GM19463 (cell line): ENCODE measurements around the gene LILRA5.
"Not testable (repeated sequence)": the region's sequence is repeated elsewhere in the genome, so short reads cannot be mapped to it uniquely, and the experiment has no call there.

Source experiments
- ATAC-seq: cut with Tn5 transposase; IDR thresholded peaks from one replicate; pipeline ENCODE4 v1.9.1; 2021; ENCODE audit warnings: mild to moderate bottlenecking, moderate library complexity; ENCODE audit not compliant: unreplicated experiment

The LILRA5 gene

GRCh38 chr19:54277111-54277615 lies 35.8 kb downstream of the LILRA5 start:
- ATAC-seq, result not testable (repeated sequence)

- ATAC-seq, result no peak
Measured at GRCh38 chr19:54275951-54276350, 37.0 kb downstream of the LILRA5 start.

- ATAC-seq, result not testable (repeated sequence)
Measured at GRCh38 chr19:54274516-54274915, 38.5 kb downstream of the LILRA5 start.

GRCh38 chr19:54273821-54274220 lies 39.1 kb downstream of the LILRA5 start:
- ATAC-seq, result no peak

- not testable (repeated sequence) for ATAC-seq
Measured at GRCh38 chr19:54272181-54272580, 40.8 kb downstream of the LILRA5 start.

GRCh38 chr19:54271587-54271986 lies 41.4 kb downstream of the LILRA5 start:
- not testable (repeated sequence) for ATAC-seq

- no peak for ATAC-seq
Measured at GRCh38 chr19:54271106-54271505, 41.9 kb downstream of the LILRA5 start.

- ATAC-seq, result no peak
Measured at GRCh38 chr19:54268936-54269335, 44.0 kb downstream of the LILRA5 start.

GRCh38 chr19:54266133-54266532 lies 46.8 kb downstream of the LILRA5 start:
- ATAC-seq, result no peak

GRCh38 chr19:54262470-54262869 lies 50.5 kb downstream of the LILRA5 start:
- ATAC-seq, result no peak

- no peak for ATAC-seq
Measured at GRCh38 chr19:54262066-54262465, 50.9 kb downstream of the LILRA5 start.

- ATAC-seq, result no peak
Measured at GRCh38 chr19:54257116-54257480, 55.9 kb downstream of the LILRA5 start, which contains the start of gene LILRB5. Gene LILRB5, minus strand, starts transcription at chr19:54257273. Its CDS starts 80 bp downstream, at chr19:54257193.
